Activated CD4-positive, alpha-beta T cell treated with anti-CD3 and anti-CD28 coated beads, Interleukin-2, amount 50 U/mL, for 1 hour (primary cell): ENCODE data around the gene PRLH.
"Not testable (repeated sequence)": the region's sequence is repeated elsewhere in the genome, so short reads cannot be mapped to it uniquely, and the experiment has no call there.

ENCODE experiments used
- DNase-seq: peaks from one replicate; pipeline ENCODE4 v3.0.0-alpha.2; 2020

Gene PRLH

GRCh38 chr2:237583385-237584295 lies 17.3 kb downstream of the PRLH start:
- DNase-seq = no peak

- DNase-seq = no peak
These were observed 19.3 kb downstream of the PRLH start for GRCh38 chr2:237585590-237586221.

- no peak for DNase-seq
These were observed 21.8 kb downstream of the PRLH start for GRCh38 chr2:237588044-237588696.

GRCh38 chr2:237590272-237591140 lies 24.1 kb downstream of the PRLH start, which contains the start of gene RAB17:
RAB17 (minus strand) TSS chr2:237590734; CDS start chr2:237586154, 4,580 bp downstream.
- DNase-seq = no peak

- DNase-seq = no peak
These were observed 24.9 kb downstream of the PRLH start for GRCh38 chr2:237591141-237591881.

- no peak for DNase-seq
These were observed 26.1 kb downstream of the PRLH start for GRCh38 chr2:237592425-237592980.

- no peak for DNase-seq
These were observed 26.7 kb downstream of the PRLH start for GRCh38 chr2:237593036-237593435.

- DNase-seq = no peak
These were observed 27.4 kb downstream of the PRLH start for GRCh38 chr2:237593596-237594320.

- no peak for DNase-seq
These were observed 28.1 kb downstream of the PRLH start for GRCh38 chr2:237594514-237594871.

- not testable (repeated sequence) for DNase-seq
These were observed 29.6 kb downstream of the PRLH start for GRCh38 chr2:237595829-237596519.

GRCh38 chr2:237596520-237597195 lies 30.3 kb downstream of the PRLH start:
- no peak for DNase-seq

- no peak for DNase-seq
These were observed 31.1 kb downstream of the PRLH start for GRCh38 chr2:237597196-237598145.

- DNase-seq = no peak
These were observed 32.3 kb downstream of the PRLH start for GRCh38 chr2:237598468-237599208.

- no peak for DNase-seq
These were observed 33.2 kb downstream of the PRLH start for GRCh38 chr2:237599465-237600110.

GRCh38 chr2:237600205-237600846 lies 34.0 kb downstream of the PRLH start:
- no peak for DNase-seq

GRCh38 chr2:237601453-237602116 lies 35.2 kb downstream of the PRLH start:
- DNase-seq = no peak
